Keratinocyte (primary cell): ENCODE measurements around the gene INO80E. TPM values are rescaled to one million over a fixed set of nuclear protein-coding genes. Genes with fewer than 3 reads are reported as not detected.

ENCODE experiments used
- DNase-seq: peaks from one replicate; pipeline ENCODE4 v3.0.0-alpha.2; 2011; ENCODE audit warnings: low read depth, missing footprints, low spot score
- FAIRE-seq: peaks from 2 replicates; lab custom pipeline; 2011; peaks lifted over from hg19 to GRCh38; lab: Jason Lieb, UNC
- H2AFZ ChIP-seq: 2 replicates; pipeline ENCODE4 v1.6.0; 2012; ENCODE audit warnings: low read length, control low read depth, inconsistent platforms; ENCODE audit not compliant: control insufficient read depth
- H3K27ac ChIP-seq: 2 replicates; pipeline ENCODE4 v1.5.1; 2011; ENCODE audit warnings: low read length; ENCODE audit not compliant: control insufficient read depth, insufficient read depth
- H3K27me3 ChIP-seq: 3 replicates; pipeline ENCODE4 v1.6.0; 2011; ENCODE audit warnings: low read length; ENCODE audit not compliant: control insufficient read depth, insufficient read depth; ENCODE audit errors: extremely low read depth
- H3K36me3 ChIP-seq, 2 experiments: 2 replicates in 1 of 2; 3 replicates in 1 of 2; pipeline ENCODE4 v1.5.1; 2011; ENCODE audit warnings: low read length in 2 of 2, mild to moderate bottlenecking in 1 of 2; ENCODE audit not compliant: control insufficient read depth in 2 of 2, insufficient read depth in 2 of 2; ENCODE audit errors: extremely low read depth in 1 of 2
- H3K4me1 ChIP-seq: 3 replicates; pipeline ENCODE4 v1.5.1; 2011; ENCODE audit warnings: low read length; ENCODE audit not compliant: control insufficient read depth, insufficient read depth; ENCODE audit errors: extremely low read depth
- H3K4me2 ChIP-seq: 3 replicates; pipeline ENCODE4 v1.6.0; 2011; ENCODE audit warnings: low read depth, low read length; ENCODE audit not compliant: control insufficient read depth, insufficient read depth; ENCODE audit errors: extremely low read depth
- H3K4me3 ChIP-seq, 3 experiments: fragments of 200-600 bp in 1 of 3; sonication (generic) in 1 of 3; 2 replicates in 2 of 3; 3 replicates in 1 of 3; pipeline ENCODE4 v1.5.1; 2011 to 2016; ENCODE audit warnings: low read length in 3 of 3, mild to moderate bottlenecking in 3 of 3, control low read depth in 2 of 3, inconsistent platforms in 1 of 3, low read depth in 1 of 3, mixed read lengths in 1 of 3, mixed run types in 1 of 3, moderate library complexity in 1 of 3; ENCODE audit not compliant: control insufficient read depth in 2 of 3, insufficient read depth in 2 of 3; ENCODE audit errors: extremely low read depth in 1 of 3
- H3K79me2 ChIP-seq: 2 replicates; pipeline ENCODE4 v1.6.0; 2012; ENCODE audit warnings: low read length; ENCODE audit not compliant: control insufficient read depth, insufficient read depth
- H3K9ac ChIP-seq: 3 replicates; pipeline ENCODE4 v1.6.0; 2011; ENCODE audit warnings: low read length; ENCODE audit not compliant: control insufficient read depth, insufficient read depth; ENCODE audit errors: extremely low read depth
- H3K9me1 ChIP-seq: 3 replicates; pipeline ENCODE4 v1.6.0; 2011; ENCODE audit warnings: low read length; ENCODE audit not compliant: control insufficient read depth, insufficient read depth; ENCODE audit errors: extremely low read depth
- H3K9me3 ChIP-seq: 2 replicates; pipeline ENCODE4 v1.5.1; 2012; ENCODE audit warnings: low read depth, low read length; ENCODE audit not compliant: control insufficient read depth
- H4K20me1 ChIP-seq: 3 replicates; pipeline ENCODE4 v1.6.0; 2011; ENCODE audit warnings: low read length; ENCODE audit not compliant: control insufficient read depth, insufficient read depth; ENCODE audit errors: extremely low read depth
- EZH2 ChIP-seq: IDR thresholded peaks from one replicate; pipeline ENCODE4 v1.6.1; 2012; ENCODE audit warnings: inconsistent platforms, mild to moderate bottlenecking, low read length, moderate library complexity
- dilution Hi-C: fragments of 300-500 bp; cut with MboI; formaldehyde crosslinking; loops from one replicate; pipeline ENCODE4 v1.7.0; 2020; ENCODE audit warnings: low sequenced_read_pairs; ENCODE audit not compliant: extremely low pct_ligation_motif_present
- polyA plus RNA-seq, 5 experiments: library from polyadenylated mRNA; depleted of rRNA in 3 of 5; stranded (reverse) in 3 of 5; stranded (forward) in 1 of 5; unstranded in 1 of 5; fragments of >200 nt; gene quantifications; 1 replicate in 1 of 5; 2 replicates in 3 of 5; 3 replicates in 1 of 5; pipeline versions ENCODE4 v1.2.1 to v1.2.3, GENCODE V29; 2011 to 2012; ENCODE audit warnings: missing spikeins in 2 of 5, low read depth in 1 of 5, low replicate concordance in 1 of 5
- TF ChIP-seq, protein P1 (sequence below), 3 experiments: IDR thresholded peaks in 1 of 3; conservative IDR thresholded peaks in 1 of 3; optimal IDR thresholded peaks in 1 of 3; 2 replicates in 2 of 3; 3 replicates in 1 of 3; pipeline versions ENCODE3 to v1.5.1; 2011; ENCODE audit warnings: low read length in 3 of 3, mild to moderate bottlenecking in 3 of 3, moderate library complexity in 2 of 3, control low read depth in 1 of 3, inconsistent platforms in 1 of 3; ENCODE audit not compliant: insufficient read depth in 2 of 3; ENCODE audit errors: extremely low read depth in 1 of 3

Gene INO80E
- polyA plus RNA-seq, 1 donor (not counting 4 experiments of a cell fraction or from before 2014, with no cell fraction given) = 26.7 TPM

DNA sequence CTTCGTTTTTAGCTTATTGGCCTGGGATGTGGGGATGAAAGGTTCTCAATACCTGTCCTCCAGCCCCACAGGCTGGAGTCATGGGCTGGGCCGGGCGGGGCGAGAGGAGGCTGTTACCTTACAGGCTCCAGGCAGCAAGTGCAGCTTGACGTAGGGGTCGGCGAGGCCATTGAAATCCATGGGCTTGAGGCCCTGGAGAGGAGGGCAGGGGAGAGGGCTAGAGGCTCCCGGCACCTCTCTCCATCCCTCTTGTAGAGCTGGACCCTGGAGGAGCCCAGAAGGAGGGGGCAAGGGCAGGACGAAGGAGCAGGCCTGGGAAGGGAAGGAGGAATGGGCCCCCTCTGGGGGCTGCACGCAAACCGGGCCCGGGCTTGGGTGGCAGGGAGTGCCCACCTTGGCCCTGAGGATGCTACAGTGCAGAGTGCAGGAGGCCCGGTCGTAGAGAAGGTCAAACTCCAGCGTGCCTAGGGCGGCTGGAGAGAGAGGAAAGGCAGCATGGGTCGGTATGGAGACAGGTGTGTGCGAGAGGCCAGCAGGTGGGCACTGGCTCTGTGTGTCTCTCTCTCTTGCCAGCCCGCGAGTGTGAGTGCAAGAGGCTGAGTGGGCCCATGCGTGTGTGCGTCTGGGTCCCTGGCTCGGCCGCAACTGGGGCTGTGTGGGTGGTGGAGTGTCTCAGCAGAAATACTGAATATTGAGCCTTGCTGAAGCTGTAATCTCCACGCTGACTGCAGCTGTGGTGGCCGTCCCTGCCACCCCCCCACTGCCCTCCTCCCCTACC is 13.2 kb downstream of the INO80E start:
- Histone ChIP-seq H3K9me3 (no peaks in the 10 kb centered on the region), H2AFZ (no peak overlapping the region), H3K9ac (no peak overlapping the region), H3K4me2 (no peak overlapping the region), H3K36me3 (peaks cover 0 to 1% of the 10 kb centered on the region in 2 experiments), H3K79me2 (no peaks in the 10 kb centered on the region), H3K27ac (no peak overlapping the region), H3K4me1 (peaks cover 3% of the 10 kb centered on the region), H3K9me1 (no peaks in the 10 kb centered on the region), H3K4me3 (no peak overlapping the region), H3K27me3 (peaks cover 28% of the 10 kb centered on the region), H4K20me1 (no peaks in the 10 kb centered on the region)
- dilution Hi-C loops = no loop called here
- no peak for TF ChIP-seq EZH2
- TF ChIP-seq, protein P1, sequence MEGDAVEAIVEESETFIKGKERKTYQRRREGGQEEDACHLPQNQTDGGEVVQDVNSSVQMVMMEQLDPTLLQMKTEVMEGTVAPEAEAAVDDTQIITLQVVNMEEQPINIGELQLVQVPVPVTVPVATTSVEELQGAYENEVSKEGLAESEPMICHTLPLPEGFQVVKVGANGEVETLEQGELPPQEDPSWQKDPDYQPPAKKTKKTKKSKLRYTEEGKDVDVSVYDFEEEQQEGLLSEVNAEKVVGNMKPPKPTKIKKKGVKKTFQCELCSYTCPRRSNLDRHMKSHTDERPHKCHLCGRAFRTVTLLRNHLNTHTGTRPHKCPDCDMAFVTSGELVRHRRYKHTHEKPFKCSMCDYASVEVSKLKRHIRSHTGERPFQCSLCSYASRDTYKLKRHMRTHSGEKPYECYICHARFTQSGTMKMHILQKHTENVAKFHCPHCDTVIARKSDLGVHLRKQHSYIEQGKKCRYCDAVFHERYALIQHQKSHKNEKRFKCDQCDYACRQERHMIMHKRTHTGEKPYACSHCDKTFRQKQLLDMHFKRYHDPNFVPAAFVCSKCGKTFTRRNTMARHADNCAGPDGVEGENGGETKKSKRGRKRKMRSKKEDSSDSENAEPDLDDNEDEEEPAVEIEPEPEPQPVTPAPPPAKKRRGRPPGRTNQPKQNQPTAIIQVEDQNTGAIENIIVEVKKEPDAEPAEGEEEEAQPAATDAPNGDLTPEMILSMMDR (optimal IDR thresholded peaks at IDR 0.05 in 1 of 3, IDR thresholded peaks at IDR 0.05 in 1 of 3, conservative IDR thresholded peaks at IDR 0.05 in 1 of 3; ENCODE audit: extremely low read depth in 1 of 3, insufficient read depth in 2 of 3, low read length in 3 of 3) = no peak
- FAIRE-seq (no peak), DNase-seq (no peak)

DNA sequence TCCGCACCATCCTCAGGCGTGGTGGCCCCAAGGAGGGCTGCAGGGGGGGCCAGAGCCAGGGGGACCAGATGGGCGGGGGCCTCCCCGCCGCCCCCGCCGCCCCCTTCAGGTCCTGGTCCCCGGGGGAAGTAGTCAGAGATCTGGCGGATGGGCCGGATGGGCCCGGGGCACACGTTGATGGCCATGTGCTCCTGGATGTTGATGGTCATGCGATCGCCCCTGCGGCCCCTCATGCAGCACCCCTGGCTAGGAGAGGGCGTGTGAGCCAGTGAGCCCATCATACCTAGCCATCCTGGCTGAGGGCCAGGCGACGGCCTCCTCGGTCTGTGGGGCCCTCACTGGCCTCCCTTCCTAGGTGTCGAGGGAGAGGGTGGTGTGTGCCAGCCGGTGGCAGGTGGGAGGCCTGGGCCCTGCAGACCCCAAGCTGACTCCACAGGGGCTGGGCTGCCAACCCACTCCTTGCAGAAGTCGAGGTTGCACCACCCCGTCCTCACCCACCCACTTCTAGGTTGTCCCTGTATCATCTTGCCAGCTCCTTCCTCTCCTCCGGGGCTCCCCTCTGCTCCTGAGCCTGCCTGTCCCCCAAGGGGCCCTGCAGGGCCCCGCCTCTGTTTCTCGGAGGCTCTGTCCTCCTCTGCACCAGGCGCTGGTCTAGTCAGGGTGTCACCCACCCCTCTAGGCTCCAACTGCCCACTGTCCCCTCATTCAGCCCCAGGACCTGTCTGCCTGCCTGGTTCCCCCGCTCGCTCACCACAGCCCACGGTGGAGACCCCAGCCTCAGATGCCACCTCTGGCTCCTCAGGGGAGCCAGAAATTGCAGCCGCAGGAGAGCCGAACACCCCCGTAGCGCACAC is 14.2 kb downstream of the INO80E start:
- Histone ChIP-seq H3K36me3 (peaks cover 0 to 1% of the 10 kb centered on the region in 2 experiments), H3K27me3 (peaks cover 28% of the 10 kb centered on the region), H3K9me1 (no peaks in the 10 kb centered on the region), H3K4me2 (peak overlapping the region; percentile 48), H3K27ac (no peak overlapping the region), H3K4me3 (peak overlapping the region in 2 of 3 experiments; percentile 18 to 32), H3K9ac (no peak overlapping the region), H3K79me2 (no peaks in the 10 kb centered on the region), H3K4me1 (peaks cover 3% of the 10 kb centered on the region), H4K20me1 (no peaks in the 10 kb centered on the region), H3K9me3 (no peaks in the 10 kb centered on the region), H2AFZ (no peak overlapping the region)
- no peak for DNase-seq
- peak; percentile 70 for TF ChIP-seq EZH2
- TF ChIP-seq, protein P1 (optimal IDR thresholded peaks at IDR 0.05 in 1 of 3, IDR thresholded peaks at IDR 0.05 in 1 of 3, conservative IDR thresholded peaks at IDR 0.05 in 1 of 3; ENCODE audit: extremely low read depth in 1 of 3, insufficient read depth in 2 of 3, low read length in 3 of 3) = no peak
- no peak for FAIRE-seq
- dilution Hi-C loops = no loop called here
